ENCODE measurements around the gene SLC25A19. TPM values are rescaled to one million over a fixed set of nuclear protein-coding genes. Genes with fewer than 3 reads are reported as not detected.

The SLC25A19 gene
- polyA plus RNA-seq, 1 of the 3 experiments (the other 2 are of a cell fraction): 11.7 TPM

DNA sequence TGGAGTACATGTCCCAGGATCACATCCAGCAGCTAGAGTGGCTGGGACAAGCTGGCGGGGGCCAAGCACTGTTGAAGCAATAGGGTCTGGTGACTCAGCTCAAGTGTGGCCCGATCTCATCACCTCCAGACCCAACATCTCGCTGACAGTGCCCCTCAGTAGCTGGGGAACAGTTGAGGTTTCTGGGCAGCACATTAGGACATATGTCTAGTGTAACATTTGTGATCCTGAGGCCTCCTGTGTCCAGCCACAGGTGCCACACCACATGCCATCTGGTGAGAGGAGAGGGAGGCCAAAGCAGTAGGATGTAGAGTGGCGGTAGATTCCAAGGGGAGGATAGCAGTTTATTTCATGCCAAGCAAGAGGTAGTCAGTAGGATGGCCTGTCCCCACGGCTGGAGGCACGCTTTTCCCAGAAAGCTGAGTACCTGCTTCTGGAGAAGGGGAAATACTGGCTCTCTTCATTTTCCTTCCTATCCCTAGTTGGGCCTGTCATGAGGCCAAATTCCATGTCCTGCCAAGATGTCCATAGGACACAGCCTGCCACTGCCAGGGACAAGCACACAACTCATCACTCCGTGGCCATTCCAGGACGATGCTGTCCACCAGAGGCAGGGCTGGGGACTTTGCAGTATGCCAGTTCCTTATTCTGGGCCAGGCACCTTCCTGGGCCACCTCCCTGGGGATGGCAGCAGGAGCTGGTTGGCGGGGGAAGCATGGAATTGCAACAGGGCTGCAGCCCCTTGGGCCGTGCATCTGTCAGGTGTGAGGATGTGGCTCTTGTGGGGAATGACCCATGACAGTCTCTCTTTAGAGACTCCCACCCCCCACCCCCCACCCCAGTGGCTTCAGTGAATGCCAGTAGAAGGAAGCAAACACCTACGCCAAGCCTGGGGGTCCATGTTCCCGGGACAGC lies 51.9 kb downstream of the SLC25A19 start:
- TF ChIP-seq TAF1 (IDR thresholded peaks at IDR 0.05; ENCODE audit: borderline replicate concordance, low read depth, low read length): no peak
- no peak for TF ChIP-seq EP300 (IDR thresholded peaks at IDR 0.05; ENCODE audit: borderline replicate concordance in 1 of 2, low read depth in 1 of 2, low read length in 1 of 2)
- TF ChIP-seq, protein P1, sequence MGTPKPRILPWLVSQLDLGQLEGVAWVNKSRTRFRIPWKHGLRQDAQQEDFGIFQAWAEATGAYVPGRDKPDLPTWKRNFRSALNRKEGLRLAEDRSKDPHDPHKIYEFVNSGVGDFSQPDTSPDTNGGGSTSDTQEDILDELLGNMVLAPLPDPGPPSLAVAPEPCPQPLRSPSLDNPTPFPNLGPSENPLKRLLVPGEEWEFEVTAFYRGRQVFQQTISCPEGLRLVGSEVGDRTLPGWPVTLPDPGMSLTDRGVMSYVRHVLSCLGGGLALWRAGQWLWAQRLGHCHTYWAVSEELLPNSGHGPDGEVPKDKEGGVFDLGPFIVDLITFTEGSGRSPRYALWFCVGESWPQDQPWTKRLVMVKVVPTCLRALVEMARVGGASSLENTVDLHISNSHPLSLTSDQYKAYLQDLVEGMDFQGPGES (IDR thresholded peaks at IDR 0.05; ENCODE audit: low read depth, low read length): no peak
- no peak for TF ChIP-seq GABPA (IDR thresholded peaks at IDR 0.05; ENCODE audit: low read depth)
- TF ChIP-seq FOXM1 (IDR thresholded peaks at IDR 0.05; ENCODE audit: low read depth): no peak
- no peak for TF ChIP-seq JUND (IDR thresholded peaks at IDR 0.05)
- TF ChIP-seq FOXJ3 (CRISPR knock-in tag; IDR thresholded peaks at IDR 0.05): no peak
- TF ChIP-seq TEAD4 (IDR thresholded peaks at IDR 0.05; ENCODE audit: borderline replicate concordance, insufficient read depth): no peak
- TF ChIP-seq, protein P2, sequence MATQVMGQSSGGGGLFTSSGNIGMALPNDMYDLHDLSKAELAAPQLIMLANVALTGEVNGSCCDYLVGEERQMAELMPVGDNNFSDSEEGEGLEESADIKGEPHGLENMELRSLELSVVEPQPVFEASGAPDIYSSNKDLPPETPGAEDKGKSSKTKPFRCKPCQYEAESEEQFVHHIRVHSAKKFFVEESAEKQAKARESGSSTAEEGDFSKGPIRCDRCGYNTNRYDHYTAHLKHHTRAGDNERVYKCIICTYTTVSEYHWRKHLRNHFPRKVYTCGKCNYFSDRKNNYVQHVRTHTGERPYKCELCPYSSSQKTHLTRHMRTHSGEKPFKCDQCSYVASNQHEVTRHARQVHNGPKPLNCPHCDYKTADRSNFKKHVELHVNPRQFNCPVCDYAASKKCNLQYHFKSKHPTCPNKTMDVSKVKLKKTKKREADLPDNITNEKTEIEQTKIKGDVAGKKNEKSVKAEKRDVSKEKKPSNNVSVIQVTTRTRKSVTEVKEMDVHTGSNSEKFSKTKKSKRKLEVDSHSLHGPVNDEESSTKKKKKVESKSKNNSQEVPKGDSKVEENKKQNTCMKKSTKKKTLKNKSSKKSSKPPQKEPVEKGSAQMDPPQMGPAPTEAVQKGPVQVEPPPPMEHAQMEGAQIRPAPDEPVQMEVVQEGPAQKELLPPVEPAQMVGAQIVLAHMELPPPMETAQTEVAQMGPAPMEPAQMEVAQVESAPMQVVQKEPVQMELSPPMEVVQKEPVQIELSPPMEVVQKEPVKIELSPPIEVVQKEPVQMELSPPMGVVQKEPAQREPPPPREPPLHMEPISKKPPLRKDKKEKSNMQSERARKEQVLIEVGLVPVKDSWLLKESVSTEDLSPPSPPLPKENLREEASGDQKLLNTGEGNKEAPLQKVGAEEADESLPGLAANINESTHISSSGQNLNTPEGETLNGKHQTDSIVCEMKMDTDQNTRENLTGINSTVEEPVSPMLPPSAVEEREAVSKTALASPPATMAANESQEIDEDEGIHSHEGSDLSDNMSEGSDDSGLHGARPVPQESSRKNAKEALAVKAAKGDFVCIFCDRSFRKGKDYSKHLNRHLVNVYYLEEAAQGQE (IDR thresholded peaks at IDR 0.05; ENCODE audit: low read depth, low read length): no peak
- TF ChIP-seq SMC3 (IDR thresholded peaks at IDR 0.05; ENCODE audit: low read depth, low read length): no peak
- TF ChIP-seq YY1 (IDR thresholded peaks at IDR 0.05; ENCODE audit: low read depth): no peak
- Histone ChIP-seq H3K27me3 (ENCODE audit: insufficient read depth) (no peaks in the 10 kb centered on the region), H3K9me3 (no peaks in the 10 kb centered on the region), H3K36me3 (replicated peaks in 1 of 2; ENCODE audit: control insufficient read depth in 1 of 2, insufficient read depth in 2 of 2, low read length in 1 of 2) (peaks cover 54 to 88% of the 10 kb centered on the region in 2 experiments), H4K20me1 (ENCODE audit: insufficient read depth) (peaks cover 3% of the 10 kb centered on the region; the same call in 1 of the 2 replicates), H3F3A (replicated peaks; ENCODE audit: insufficient read depth) (peaks cover 29% of the 10 kb centered on the region), H3K9ac (no peak overlapping the region), H3K4me1 (ENCODE audit: control insufficient read depth in 1 of 2, insufficient read depth in 2 of 2, low read depth in 1 of 2, low read length in 1 of 2) (no peaks in the 10 kb centered on the region; a peak in 1 of 4 replicates), H3K9me2 (no peaks in the 10 kb centered on the region), H3K4me2 (no peak overlapping the region), H3K79me2 (ENCODE audit: insufficient read depth) (no peaks in the 10 kb centered on the region), H3K27ac (ENCODE audit: low read depth in 2 of 2, low read length in 1 of 2) (no peak overlapping the region), H3K4me3 (ENCODE audit: low read depth in 2 of 2, low read length in 1 of 2) (no peak overlapping the region), H2AFZ (ENCODE audit: low read depth) (no peak overlapping the region)
- ChIA-PET CTCF (interaction anchor here (0.6 to 11.7 kb wide), 14 partner anchors 8 to 177 kb away, joined by 3 to 136 read pairs (median 12); partner anchors contain the start of genes GGA3, MIF4GD, MRPS7 and NUP85), POLR2A (no interaction called here)
- 93% methylated on average over 11 of the region's 12 CpGs for WGBS (ENCODE audit: low lambda C conversion rate)
- DNase-seq: no peak

All from SK-N-SH (cell line).